WTC11 (cell line): ENCODE results near the gene SH2D4B.

Source experiments
- ARID4B ChIP-seq: sonication (generic); formaldehyde crosslinking; IDR thresholded peaks from 2 replicates; pipeline ENCODE4 v1.8.0; 2023; ENCODE audit warnings: missing genetic modification reagents, mild to moderate bottlenecking, borderline replicate concordance
- CTCF ChIP-seq: fragments of 200-600 bp; IDR thresholded peaks from 2 replicates; pipeline ENCODE4 v1.8.0; 2022; ENCODE audit warnings: antibody characterized with exemption
- ESRRA ChIP-seq: sonication (generic); formaldehyde crosslinking; IDR thresholded peaks from 2 replicates; pipeline ENCODE4 v1.8.1; 2022; ENCODE audit warnings: mild to moderate bottlenecking, missing genetic modification reagents, borderline replicate concordance
- IRF2 ChIP-seq: sonication (generic); formaldehyde crosslinking; IDR thresholded peaks from 2 replicates; pipeline ENCODE4 v1.8.0; 2022; ENCODE audit warnings: low read depth, missing genetic modification reagents, borderline replicate concordance
- MAX ChIP-seq: sonication (generic); formaldehyde crosslinking; IDR thresholded peaks from 2 replicates; pipeline ENCODE4 v1.8.0; 2022; ENCODE audit warnings: mild to moderate bottlenecking, missing genetic modification reagents
- MLX ChIP-seq: sonication (generic); formaldehyde crosslinking; IDR thresholded peaks from 2 replicates; pipeline ENCODE4 v1.8.1; 2023; ENCODE audit warnings: mild to moderate bottlenecking, missing genetic modification reagents, moderate library complexity
- MYBL2 ChIP-seq: sonication (generic); formaldehyde crosslinking; IDR thresholded peaks from 2 replicates; pipeline ENCODE4 v1.8.1; 2023; ENCODE audit warnings: mild to moderate bottlenecking, moderate library complexity, missing genetic modification reagents
- NFE2L1 ChIP-seq: sonication (generic); formaldehyde crosslinking; IDR thresholded peaks from 2 replicates; pipeline ENCODE4 v1.8.1; 2023; ENCODE audit warnings: missing genetic modification reagents
- NR3C1 ChIP-seq: sonication (generic); formaldehyde crosslinking; conservative IDR thresholded peaks from 2 replicates; pipeline ENCODE4 v1.8.1; 2023; ENCODE audit warnings: low read depth, mild to moderate bottlenecking, missing genetic modification reagents
- RORB ChIP-seq: fragments of 250-450 bp; sonication (Bioruptor Pico); IDR thresholded peaks from 2 replicates; pipeline ENCODE4 v1.9.0; 2021; ENCODE audit warnings: mild to moderate bottlenecking
- SP1 ChIP-seq: sonication (generic); formaldehyde crosslinking; conservative IDR thresholded peaks from 2 replicates; pipeline ENCODE4 v1.8.1; 2022; ENCODE audit warnings: missing genetic modification reagents
- ZBTB21 ChIP-seq: sonication (generic); formaldehyde crosslinking; IDR thresholded peaks from 2 replicates; pipeline ENCODE4 v1.8.1; 2023; ENCODE audit warnings: mild to moderate bottlenecking, missing genetic modification reagents, borderline replicate concordance
- ZBTB43 ChIP-seq: sonication (generic); formaldehyde crosslinking; IDR thresholded peaks from 2 replicates; pipeline ENCODE4 v1.8.1; 2023; ENCODE audit warnings: mild to moderate bottlenecking, missing genetic modification reagents
- ZNF425 ChIP-seq: fragments of 250-450 bp; sonication (Bioruptor Pico); conservative IDR thresholded peaks from 2 replicates; pipeline ENCODE4 v1.9.0; 2021; ENCODE audit warnings: mild to moderate bottlenecking

- TF ChIP-seq NFE2L1 (CRISPR knock-in tag) (no peak), CTCF (no peak), IRF2 (no peak), MYBL2 (CRISPR knock-in tag) (no peak), NR3C1 (CRISPR knock-in tag) (no peak), ZBTB21 (CRISPR knock-in tag) (no peak), ZBTB43 (CRISPR knock-in tag) (no peak), MAX (CRISPR knock-in tag) (no peak), ARID4B (CRISPR knock-in tag) (no peak), SP1 (no peak), MLX (no peak), ZNF425 (CRISPR knock-in tag) (no peak), ESRRA (no peak), RORB (CRISPR knock-in tag) (no peak)
Measured at GRCh38 chr10:80529604-80530003, 8.1 kb upstream of the SH2D4B start.
